Panc1 (cell line): Measurements from ENCODE around the gene HMOX1.

Experiments used
- CTCF ChIP-seq: fragments of 450-650 bp; IDR thresholded peaks from 2 replicates; pipeline ENCODE4 v1.5.1; 2017; ENCODE audit warnings: mild to moderate bottlenecking
- POLR2AphosphoS5 ChIP-seq: IDR thresholded peaks from 2 replicates; pipeline ENCODE4 v1.6.1; 2012; ENCODE audit warnings: mild to moderate bottlenecking, low read depth, low read length, moderate library complexity
- REST ChIP-seq, 2 experiments: IDR thresholded peaks; 2 replicates each; pipeline ENCODE4 v1.6.1; 2011 to 2012; ENCODE audit warnings: low read depth in 2 of 2, control low read depth in 1 of 2, low read length in 1 of 2, mild to moderate bottlenecking in 1 of 2, moderate library complexity in 1 of 2; ENCODE audit not compliant: insufficient read depth in 1 of 2
- SIN3A ChIP-seq: IDR thresholded peaks from 2 replicates; pipeline ENCODE4 v1.6.1; 2012; ENCODE audit warnings: low read depth, mild to moderate bottlenecking, low read length, moderate library complexity, borderline replicate concordance; ENCODE audit not compliant: insufficient read depth
- TCF7L2 ChIP-seq: IDR thresholded peaks from 2 replicates; pipeline ENCODE4 v1.6.1; 2011; ENCODE audit warnings: mild to moderate bottlenecking, low read depth, low read length, inconsistent platforms

DNA sequence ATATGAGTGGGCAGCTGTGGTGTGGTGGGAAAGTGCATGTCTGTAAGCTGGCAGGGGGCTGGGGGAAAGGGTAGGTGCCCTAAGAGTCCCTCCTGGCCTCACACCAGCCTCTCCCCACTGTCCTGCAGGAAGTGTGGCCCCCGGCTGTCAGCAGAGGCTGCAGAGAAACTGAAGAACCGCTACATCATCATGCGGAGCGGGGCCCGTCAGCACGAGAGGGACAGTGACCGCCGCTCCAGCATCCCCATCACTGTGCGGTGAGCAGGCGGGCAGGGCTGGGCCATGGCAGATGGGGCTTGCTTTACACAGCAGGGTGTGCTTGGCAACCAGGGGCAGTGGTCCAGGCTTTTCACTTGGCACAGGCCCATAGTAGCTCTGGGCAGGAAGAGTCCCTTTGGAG, 38.9 kb downstream of the HMOX1 start:
- TF ChIP-seq CTCF (no peak), REST (IDR thresholded peaks at IDR 0.05; ENCODE audit: insufficient read depth in 1 of 2, low read depth in 2 of 2, low read length in 1 of 2) (no peak), POLR2AphosphoS5 (no peak), TCF7L2 (no peak), SIN3A (no peak)
